ENCODE data around the gene ONECUT2.

Gene ONECUT2

DNA sequence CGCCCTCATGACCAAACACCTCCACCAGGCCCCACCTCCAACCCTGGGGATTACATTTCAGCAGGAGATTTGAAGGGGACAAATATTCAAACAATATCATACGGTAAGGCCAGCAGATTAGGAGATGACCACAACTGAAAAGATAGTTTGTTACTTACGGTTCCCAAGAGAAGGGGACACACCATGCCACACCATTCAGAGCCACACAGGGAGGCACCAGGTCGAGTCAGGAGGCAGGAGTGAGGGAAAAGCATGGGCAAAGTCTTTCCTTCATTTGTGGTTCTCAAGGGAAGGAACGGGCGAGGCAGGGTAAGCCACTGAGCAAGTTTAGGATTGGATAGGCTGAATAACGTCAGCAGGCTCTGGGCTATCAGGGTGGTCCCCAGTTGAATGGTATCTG, 94.0 kb downstream of the ONECUT2 start:
- no peak for DNase-seq (ENCODE audit: low spot score)

DNA sequence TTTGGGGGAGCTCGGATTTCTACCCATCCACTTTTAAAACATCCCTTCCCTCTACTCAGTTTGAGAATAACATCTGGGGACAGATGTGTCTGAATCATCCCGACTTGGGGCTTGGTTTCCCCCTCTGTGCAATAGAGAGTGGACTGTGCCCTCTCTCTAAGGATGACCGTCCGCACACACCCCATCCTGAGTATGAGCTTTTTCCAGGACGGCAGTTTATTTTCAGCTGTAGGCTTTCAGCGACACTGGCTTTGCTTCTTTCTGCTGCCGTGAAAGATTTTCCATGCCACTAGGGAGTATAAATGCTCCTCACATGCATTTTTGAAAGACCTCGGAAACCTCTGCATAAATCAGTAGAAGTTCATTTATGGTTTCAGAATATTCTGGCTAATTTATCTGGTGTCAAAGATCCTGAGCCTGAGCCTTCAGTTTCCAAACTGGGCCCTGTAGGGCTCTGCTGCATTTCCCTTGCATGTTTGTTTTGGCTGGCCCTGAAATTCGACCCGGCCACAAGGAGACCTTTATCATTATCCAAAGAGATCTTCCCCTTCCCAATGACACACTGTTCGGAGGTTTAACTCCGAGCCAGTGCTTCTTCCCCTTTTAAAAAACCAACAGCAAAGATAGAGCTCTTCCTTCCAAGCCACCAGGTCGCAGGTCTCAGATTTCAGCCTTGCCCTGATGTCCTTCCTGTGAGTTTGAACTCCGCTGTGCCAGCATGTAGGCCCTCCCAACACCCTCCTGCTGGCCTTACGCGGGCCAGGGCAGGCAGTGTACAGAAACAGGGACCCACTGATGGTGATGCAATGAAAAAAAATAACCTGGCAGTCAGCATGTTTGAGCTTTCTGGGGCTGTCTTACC, 98.1 kb downstream of the ONECUT2 start:
- DNase-seq (ENCODE audit: low spot score), result no peak

GRCh38 chr18:57533868-57534510, 98.8 kb downstream of the ONECUT2 start:
- DNase-seq (ENCODE audit: low spot score), result no peak

DNA sequence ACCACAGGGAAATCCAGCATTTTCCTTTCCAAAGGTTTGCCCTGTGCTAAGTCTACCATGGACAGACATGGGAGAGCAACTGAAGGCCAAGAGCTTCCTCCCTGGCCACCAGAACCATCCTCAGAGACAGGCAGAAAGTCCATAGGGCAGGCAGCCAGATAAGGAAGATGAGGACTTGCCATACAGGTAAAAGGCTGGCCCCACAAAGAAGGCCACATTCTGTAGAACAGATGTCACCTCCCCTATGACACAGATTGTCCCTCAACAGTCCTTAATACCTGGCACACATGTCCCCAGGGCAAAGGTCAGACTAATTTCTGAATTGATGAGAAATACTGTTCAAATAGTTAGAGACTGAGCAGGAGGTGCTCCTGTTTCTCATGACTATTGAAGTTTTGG, 99.3 kb downstream of the ONECUT2 start:
- DNase-seq (ENCODE audit: low spot score), result no peak

GRCh38 chr18:57538614-57539013, 103.4 kb downstream of the ONECUT2 start:
- no peak for DNase-seq (ENCODE audit: low spot score)

DNA sequence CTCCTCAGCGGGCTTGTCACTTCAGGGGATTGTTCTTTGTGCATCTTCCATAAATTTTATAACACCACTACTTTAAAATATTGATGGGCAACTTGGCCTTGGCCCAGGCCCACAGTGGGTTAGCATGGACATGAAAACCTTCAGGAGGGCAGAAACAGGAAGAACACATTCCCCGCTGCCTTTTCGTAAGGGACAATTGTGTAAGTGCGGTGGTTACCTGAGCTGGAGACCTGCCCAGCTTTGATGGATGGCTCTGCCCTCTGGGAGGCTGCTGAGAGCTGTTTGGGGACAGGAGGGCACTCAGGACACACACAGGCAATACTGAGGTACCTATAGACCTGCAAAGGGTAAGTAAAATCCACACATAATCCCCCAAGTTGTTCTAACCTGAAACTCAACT, 104.5 kb downstream of the ONECUT2 start:
- DNase-seq (ENCODE audit: low spot score), result no peak

All from SW480 (cell line).